ENCODE results near the gene TGFBR2.
"Not testable (repeated sequence)": the region's sequence is repeated elsewhere in the genome, so short reads cannot be mapped to it uniquely, and the experiment has no call there.

Gene TGFBR2

GRCh38 chr3:30619318-30619717 is 12.9 kb downstream of the TGFBR2 start:
- no peak for DNase-seq (ENCODE audit: low read depth in 2 of 2)

- no peak for DNase-seq (ENCODE audit: low read depth in 2 of 2)
Observed at GRCh38 chr3:30620402-30621360, 14.3 kb downstream of the TGFBR2 start.

- DNase-seq (ENCODE audit: low read depth in 2 of 2) = no peak
Observed at GRCh38 chr3:30621576-30621975, 15.2 kb downstream of the TGFBR2 start.

GRCh38 chr3:30622047-30622545 is 15.7 kb downstream of the TGFBR2 start:
- DNase-seq (ENCODE audit: low read depth in 2 of 2) = no peak

- DNase-seq (ENCODE audit: low read depth in 2 of 2) = no peak
Observed at GRCh38 chr3:30622790-30623189, 16.4 kb downstream of the TGFBR2 start.

- no peak for DNase-seq (ENCODE audit: low read depth in 2 of 2)
Observed at GRCh38 chr3:30623351-30623750, 16.9 kb downstream of the TGFBR2 start.

GRCh38 chr3:30624480-30624879 is 18.1 kb downstream of the TGFBR2 start:
- not testable (repeated sequence) for DNase-seq (ENCODE audit: low read depth in 2 of 2)

GRCh38 chr3:30625541-30626438 is 19.4 kb downstream of the TGFBR2 start:
- DNase-seq (ENCODE audit: low read depth in 2 of 2) = no peak

GRCh38 chr3:30626443-30627180 is 20.2 kb downstream of the TGFBR2 start:
- DNase-seq (ENCODE audit: low read depth in 2 of 2) = no peak

- DNase-seq (ENCODE audit: low read depth in 2 of 2) = no peak
Observed at GRCh38 chr3:30628205-30628900, 22.0 kb downstream of the TGFBR2 start.

- DNase-seq (ENCODE audit: low read depth in 2 of 2) = no peak
Observed at GRCh38 chr3:30628901-30629590, 22.6 kb downstream of the TGFBR2 start.

GRCh38 chr3:30629746-30630145 is 23.3 kb downstream of the TGFBR2 start:
- no peak for DNase-seq (ENCODE audit: low read depth in 2 of 2)

GRCh38 chr3:30630238-30631030 is 24.0 kb downstream of the TGFBR2 start:
- DNase-seq (ENCODE audit: low read depth in 2 of 2) = no peak

- DNase-seq (ENCODE audit: low read depth in 2 of 2) = peak in 1 of 2 donors; percentile 47
Observed at GRCh38 chr3:30631243-30631904, 25.0 kb downstream of the TGFBR2 start.

- no peak for DNase-seq (ENCODE audit: low read depth in 2 of 2)
Observed at GRCh38 chr3:30632065-30632464, 25.7 kb downstream of the TGFBR2 start.

GRCh38 chr3:30632521-30632920 is 26.1 kb downstream of the TGFBR2 start:
- no peak for DNase-seq (ENCODE audit: low read depth in 2 of 2)

GRCh38 chr3:30633718-30634117 is 27.3 kb downstream of the TGFBR2 start:
- DNase-seq (ENCODE audit: low read depth in 2 of 2) = no peak

GRCh38 chr3:30634761-30635735 is 28.6 kb downstream of the TGFBR2 start:
- DNase-seq (ENCODE audit: low read depth in 2 of 2) = no peak

All from stimulated activated CD8-positive, alpha-beta memory T cell treated with anti-CD3 and anti-CD28 coated beads, Interleukin-2, amount 100 ng/mL, for 48 hours (primary cell).